Upper lobe of left lung (tissue), 6 donors: ENCODE measurements around the gene PPP1R9B. TPM values are rescaled to one million over a fixed set of nuclear protein-coding genes. Genes with fewer than 3 reads are reported as not detected.
A peak's percentile ranks its signal among the peaks of the same experiment; 100 is the strongest.

Source experiments
- ATAC-seq, 2 donors: fragments of 200-7000 bp; cut with Tn5 transposase; one replicate each; pipeline ENCODE4 v1.9.1; 2022; ENCODE audit warnings: mild to moderate bottlenecking in 2 of 2, moderate library complexity in 2 of 2; ENCODE audit not compliant: low FRiP score in 2 of 2
- DNase-seq, 2 donors: peaks; one replicate each; pipeline ENCODE4 v3.0.0-alpha.2; 2019 to 2020
- H3K27ac ChIP-seq, 4 donors: fragments of 200-600 bp; sonication (generic); one replicate each; pipeline ENCODE4 v1.5.1; 2016 to 2019
- H3K27me3 ChIP-seq, 4 donors: fragments of 200-600 bp; sonication (generic); one replicate each; pipeline ENCODE4 v1.5.1; 2017 to 2019
- H3K36me3 ChIP-seq, 4 donors: fragments of 200-600 bp; sonication (generic); one replicate each; pipeline ENCODE4 v1.5.1; 2016 to 2019
- H3K4me1 ChIP-seq, 4 donors: fragments of 200-600 bp; sonication (generic); one replicate each; pipeline ENCODE4 v1.5.1; 2018 to 2019
- H3K4me3 ChIP-seq, 4 donors: fragments of 200-600 bp; sonication (generic); one replicate each; pipeline ENCODE4 v1.5.1; 2017 to 2019; ENCODE audit warnings: mild to moderate bottlenecking in 2 of 4, moderate library complexity in 1 of 4
- H3K9me3 ChIP-seq, 4 donors: fragments of 200-600 bp; sonication (generic); one replicate each; pipeline ENCODE4 v1.5.1; 2018 to 2019
- CTCF ChIP-seq, 6 experiments: fragments of 450-650 bp in 4 of 6; fragments of 200-600 bp in 2 of 6; sonication (generic) in 2 of 6; IDR thresholded peaks; one replicate each; pipeline ENCODE4 v1.5.1; 2016 to 2019; ENCODE audit warnings: antibody characterized with exemption in 6 of 6
- EP300 ChIP-seq, 4 donors: sonication (generic); formaldehyde crosslinking; IDR thresholded peaks; one replicate each; pipeline ENCODE4 v1.5.1; 2017; ENCODE audit warnings: antibody characterized with exemption in 4 of 4, control low read depth in 2 of 4
- POLR2A ChIP-seq, 4 donors: fragments of 450-650 bp; IDR thresholded peaks; one replicate each; pipeline ENCODE4 v1.5.1; 2016 to 2017; ENCODE audit warnings: antibody characterized with exemption in 4 of 4, mild to moderate bottlenecking in 2 of 4
- POLR2AphosphoS5 ChIP-seq, 2 donors: sonication (generic); formaldehyde crosslinking; IDR thresholded peaks; one replicate each; pipeline ENCODE4 v1.5.1; 2017; ENCODE audit warnings: antibody characterized with exemption in 2 of 2
- WGBS, 2 donors: methylation state at CpG; one replicate each; pipeline ENCODE4 v1.1.5; 2017 to 2018; 5-methylcytosine and 5-hydroxymethylcytosine counted together
- total RNA-seq, 6 donors: library from RNA; depleted of rRNA in 4 of 6; stranded (reverse); fragments of >200 nt in 4 of 6; gene quantifications; one replicate each; pipeline versions ENCODE4 v1.1.0 to v1.2.1, GENCODE V29; 2016 to 2021
- donor health status: DM: no; HTN: no; CAD: no; lungs with moderate emphysema.
- donor health status: DM: no; HTN: yes; CAD: no; lungs with severe emphysema.

Gene PPP1R9B
- total RNA-seq, 6 donors from 2014 or later, result 37.5 to 121 (median 74.7) TPM

- Histone ChIP-seq H3K4me1 (peaks cover 14 to 43% (median 34%) of the 10 kb centered on the region in 4 donors), H3K27me3 (no peaks in the 10 kb centered on the region), H3K36me3 (no peaks in the 10 kb centered on the region), H3K4me3 (no peak overlapping the region), H3K9me3 (no peaks in the 10 kb centered on the region), H3K27ac (peak overlapping the region in 2 of 4 donors; percentile 15 to 20)
- DNase-seq (no peak), ATAC-seq (no peak)
- TF ChIP-seq POLR2A (IDR thresholded peaks at IDR 0.05), result no peak
- TF ChIP-seq EP300 (IDR thresholded peaks at IDR 0.05), result no peak
- no peak for TF ChIP-seq CTCF (IDR thresholded peaks at IDR 0.05)
- no peak for TF ChIP-seq POLR2AphosphoS5 (IDR thresholded peaks at IDR 0.05)
- 28 to 31% methylated on average over 4 of the region's 4 CpGs for WGBS, 2 donors
Observed at GRCh38 chr17:50157891-50158290, 7.4 kb upstream of the PPP1R9B start.

GRCh38 chr17:50155115-50155819 is 4.8 kb upstream of the PPP1R9B start:
- DNase-seq (no peak), ATAC-seq (no peak)
- WGBS, 2 donors, result 61 to 66% methylated on average over 8 of the region's 8 CpGs
- Histone ChIP-seq H3K27me3 (no peaks in the 10 kb centered on the region), H3K4me1 (peaks cover 17 to 47% (median 34%) of the 10 kb centered on the region in 4 donors), H3K36me3 (no peaks in the 10 kb centered on the region), H3K9me3 (no peaks in the 10 kb centered on the region), H3K27ac (peak overlapping the region; percentile 57 to 97 (median 79)), H3K4me3 (no peak overlapping the region)
- TF ChIP-seq CTCF (IDR thresholded peaks at IDR 0.05) (no peak), EP300 (IDR thresholded peaks at IDR 0.05) (no peak), POLR2AphosphoS5 (IDR thresholded peaks at IDR 0.05) (peak in 1 of 2 donors; percentile 5), POLR2A (IDR thresholded peaks at IDR 0.05) (no peak)

- ATAC-seq, result no peak
- peaks cover 17 to 50% (median 34%) of the 10 kb centered on the region in 4 donors for H3K4me1 ChIP-seq
- H3K27ac ChIP-seq, result peak overlapping the region in 3 of 4 donors; percentile 57 to 97 (median 95)
- 31 to 48% methylated on average over 1 of the region's 1 CpG for WGBS, 2 donors
- H3K36me3 ChIP-seq, result no peaks in the 10 kb centered on the region
- H3K9me3 ChIP-seq, result no peaks in the 10 kb centered on the region
- DNase-seq, result no peak
- no peak for TF ChIP-seq CTCF (IDR thresholded peaks at IDR 0.05)
- TF ChIP-seq EP300 (IDR thresholded peaks at IDR 0.05), result no peak
- TF ChIP-seq POLR2AphosphoS5 (IDR thresholded peaks at IDR 0.05), result no peak
- no peak for TF ChIP-seq POLR2A (IDR thresholded peaks at IDR 0.05)
- H3K27me3 ChIP-seq, result no peaks in the 10 kb centered on the region
- H3K4me3 ChIP-seq, result no peak overlapping the region
Observed at GRCh38 chr17:50154604-50155003, 4.1 kb upstream of the PPP1R9B start.

GRCh38 chr17:50153650-50154575 is 3.4 kb upstream of the PPP1R9B start:
- Histone ChIP-seq H3K36me3 (no peaks in the 10 kb centered on the region), H3K27me3 (no peaks in the 10 kb centered on the region), H3K9me3 (no peaks in the 10 kb centered on the region), H3K27ac (peak overlapping the region; percentile 1 to 97 (median 76)), H3K4me3 (no peak overlapping the region), H3K4me1 (peaks cover 17 to 50% (median 37%) of the 10 kb centered on the region in 4 donors)
- ATAC-seq, result peak in 1 of 2 donors; percentile 28
- WGBS, 2 donors, result 55 to 59% methylated on average over 11 to 16 of the region's 16 CpGs
- TF ChIP-seq CTCF (IDR thresholded peaks at IDR 0.05) (no peak), POLR2AphosphoS5 (IDR thresholded peaks at IDR 0.05) (no peak), POLR2A (IDR thresholded peaks at IDR 0.05) (no peak), EP300 (IDR thresholded peaks at IDR 0.05) (no peak)
- peak in 1 of 2 donors; percentile 91 for DNase-seq
